ENCODE results near the gene SLC46A3. TPM values are rescaled to one million over a fixed set of nuclear protein-coding genes. Genes with fewer than 3 reads are reported as not detected.
A peak's percentile ranks its signal among the peaks of the same experiment; 100 is the strongest.

Gene SLC46A3
- total and polyA plus RNA-seq, 4 donors: 7.0 to 63.3 (median 32.6) TPM

DNA sequence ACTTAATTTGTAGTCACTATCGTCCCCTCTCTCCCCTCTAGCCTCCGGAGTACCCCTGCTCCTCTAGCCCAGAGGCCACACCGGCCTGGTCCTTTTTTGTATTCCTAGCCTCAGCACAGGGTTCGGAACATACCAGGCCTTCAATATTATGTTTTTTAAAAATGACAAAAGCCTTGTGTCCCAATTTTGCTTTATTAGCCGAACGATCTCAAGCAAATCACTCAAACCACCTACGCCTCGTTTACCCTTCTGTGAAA, 60.3 kb downstream of the SLC46A3 start:
- H3K9ac ChIP-seq (ENCODE audit: low read depth in 1 of 2, low read length in 2 of 2): peak overlapping the region; percentile 91 to 95
- H3K27me3 ChIP-seq (ENCODE audit: control insufficient read depth in 4 of 4, insufficient read depth in 4 of 4, low read length in 3 of 4): no peaks in the 10 kb centered on the region
- peaks cover 14 to 30% (median 22%) of the 10 kb centered on the region in 4 donors for H3K4me1 ChIP-seq (ENCODE audit: control insufficient read depth in 4 of 4, insufficient read depth in 4 of 4, low read length in 3 of 4)
- peaks cover 0 to 9% (median 7%) of the 10 kb centered on the region in 4 donors for H3K36me3 ChIP-seq (ENCODE audit: control insufficient read depth in 4 of 4, insufficient read depth in 3 of 4, low read depth in 1 of 4, low read length in 3 of 4)
- DNase-seq (ENCODE audit: low spot score): no peak
- WGBS: under 1% methylated on average over 8 of the region's 8 CpGs
- peak overlapping the region; percentile 85 to 90 for H3K27ac ChIP-seq (ENCODE audit: low read depth in 1 of 2, low read length in 2 of 2)
- no peaks in the 10 kb centered on the region for H3K9me3 ChIP-seq (ENCODE audit: control insufficient read depth in 4 of 4, low read length in 3 of 4)
- no peak for TF ChIP-seq FOXA1 (IDR thresholded peaks at IDR 0.05)
- TF ChIP-seq, protein P1, sequence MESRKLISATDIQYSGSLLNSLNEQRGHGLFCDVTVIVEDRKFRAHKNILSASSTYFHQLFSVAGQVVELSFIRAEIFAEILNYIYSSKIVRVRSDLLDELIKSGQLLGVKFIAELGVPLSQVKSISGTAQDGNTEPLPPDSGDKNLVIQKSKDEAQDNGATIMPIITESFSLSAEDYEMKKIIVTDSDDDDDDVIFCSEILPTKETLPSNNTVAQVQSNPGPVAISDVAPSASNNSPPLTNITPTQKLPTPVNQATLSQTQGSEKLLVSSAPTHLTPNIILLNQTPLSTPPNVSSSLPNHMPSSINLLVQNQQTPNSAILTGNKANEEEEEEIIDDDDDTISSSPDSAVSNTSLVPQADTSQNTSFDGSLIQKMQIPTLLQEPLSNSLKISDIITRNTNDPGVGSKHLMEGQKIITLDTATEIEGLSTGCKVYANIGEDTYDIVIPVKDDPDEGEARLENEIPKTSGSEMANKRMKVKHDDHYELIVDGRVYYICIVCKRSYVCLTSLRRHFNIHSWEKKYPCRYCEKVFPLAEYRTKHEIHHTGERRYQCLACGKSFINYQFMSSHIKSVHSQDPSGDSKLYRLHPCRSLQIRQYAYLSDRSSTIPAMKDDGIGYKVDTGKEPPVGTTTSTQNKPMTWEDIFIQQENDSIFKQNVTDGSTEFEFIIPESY (IDR thresholded peaks at IDR 0.05): peak; percentile 13
- no peak for TF ChIP-seq HNF4G (IDR thresholded peaks at IDR 0.05)
- no peak for TF ChIP-seq YY1 (IDR thresholded peaks at IDR 0.05)
- TF ChIP-seq JUND (IDR thresholded peaks at IDR 0.05): no peak
- TF ChIP-seq RXRA (IDR thresholded peaks at IDR 0.05): no peak
- TF ChIP-seq NR2F2 (IDR thresholded peaks at IDR 0.05): no peak
- no peak for TF ChIP-seq ATF3 (IDR thresholded peaks at IDR 0.05)
- H3K4me3 ChIP-seq (ENCODE audit: low read depth in 1 of 3, low read length in 3 of 3): peak overlapping the region; percentile 63 to 98 (median 94)

DNA sequence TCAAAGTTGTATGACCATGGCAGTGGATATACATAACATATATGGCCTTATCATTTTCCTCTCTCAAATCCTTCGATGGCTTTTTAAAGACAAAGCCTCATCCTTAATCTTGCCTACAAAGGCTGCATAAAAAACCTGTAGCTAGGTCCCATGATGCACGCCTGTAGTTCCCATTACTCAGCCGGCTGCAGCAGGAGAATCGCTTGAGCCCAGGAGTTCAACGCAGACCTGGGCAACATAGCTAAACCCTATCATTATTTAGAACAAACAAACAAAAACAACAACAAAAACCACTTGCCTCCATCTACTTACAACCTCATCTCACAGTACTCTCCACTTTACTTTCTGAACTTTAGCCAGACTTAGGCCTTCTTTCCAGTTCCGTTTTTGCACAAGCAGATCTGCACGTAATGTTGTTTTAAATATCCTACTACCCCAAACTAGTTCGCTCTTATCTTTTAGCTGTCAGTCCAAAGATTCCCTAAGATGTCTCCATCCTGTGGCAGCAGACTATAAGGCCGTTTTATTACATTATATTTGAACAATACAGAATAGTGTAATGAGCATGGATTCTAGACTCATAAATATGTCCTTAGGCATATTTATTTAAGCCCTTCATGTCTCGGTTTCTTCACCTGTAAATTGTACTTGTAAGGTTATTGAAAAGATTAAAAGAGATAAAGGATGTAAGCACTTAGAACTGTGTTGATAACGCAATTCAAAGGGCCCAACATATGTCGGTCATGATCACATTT, 60.8 kb downstream of the SLC46A3 start:
- peak overlapping the region; percentile 63 to 98 (median 94) for H3K4me3 ChIP-seq (ENCODE audit: low read depth in 1 of 3, low read length in 3 of 3)
- peaks cover 14 to 30% (median 22%) of the 10 kb centered on the region in 4 donors for H3K4me1 ChIP-seq (ENCODE audit: control insufficient read depth in 4 of 4, insufficient read depth in 4 of 4, low read length in 3 of 4)
- H3K9ac ChIP-seq (ENCODE audit: low read depth in 1 of 2, low read length in 2 of 2): peak overlapping the region; percentile 91 to 95
- no peaks in the 10 kb centered on the region for H3K27me3 ChIP-seq (ENCODE audit: control insufficient read depth in 4 of 4, insufficient read depth in 4 of 4, low read length in 3 of 4)
- 36% methylated on average over 12 of the region's 12 CpGs for WGBS
- peaks cover 0 to 7% (median 6%) of the 10 kb centered on the region in 4 donors for H3K36me3 ChIP-seq (ENCODE audit: control insufficient read depth in 4 of 4, insufficient read depth in 3 of 4, low read depth in 1 of 4, low read length in 3 of 4)
- TF ChIP-seq HNF4A (conservative IDR thresholded peaks at IDR 0.05) (no peak), RAD21 (IDR thresholded peaks at IDR 0.05) (peak in 1 of 2 donors; percentile 26), SP1 (IDR thresholded peaks at IDR 0.05) (no peak), RXRA (IDR thresholded peaks at IDR 0.05) (peak in 1 of 2 donors; percentile 8)
- peak overlapping the region; percentile 85 to 90 for H3K27ac ChIP-seq (ENCODE audit: low read depth in 1 of 2, low read length in 2 of 2)
- no peaks in the 10 kb centered on the region for H3K9me3 ChIP-seq (ENCODE audit: control insufficient read depth in 4 of 4, low read length in 3 of 4)
- DNase-seq (ENCODE audit: low spot score): no peak

GRCh38 chr13:28655561-28655960, 63.2 kb downstream of the SLC46A3 start:
- no peak overlapping the region for H3K27ac ChIP-seq (ENCODE audit: low read depth in 1 of 2, low read length in 2 of 2)
- H3K27me3 ChIP-seq (ENCODE audit: control insufficient read depth in 4 of 4, insufficient read depth in 4 of 4, low read length in 3 of 4): no peaks in the 10 kb centered on the region
- no peaks in the 10 kb centered on the region for H3K9me3 ChIP-seq (ENCODE audit: control insufficient read depth in 4 of 4, low read length in 3 of 4)
- no peaks in the 10 kb centered on the region for H3K36me3 ChIP-seq (ENCODE audit: control insufficient read depth in 4 of 4, insufficient read depth in 3 of 4, low read depth in 1 of 4, low read length in 3 of 4)
- DNase-seq (ENCODE audit: low spot score): no peak
- WGBS: 79% methylated on average over 3 of the region's 3 CpGs
- no peak overlapping the region for H3K9ac ChIP-seq (ENCODE audit: low read depth in 1 of 2, low read length in 2 of 2)
- TF ChIP-seq, protein P2, sequence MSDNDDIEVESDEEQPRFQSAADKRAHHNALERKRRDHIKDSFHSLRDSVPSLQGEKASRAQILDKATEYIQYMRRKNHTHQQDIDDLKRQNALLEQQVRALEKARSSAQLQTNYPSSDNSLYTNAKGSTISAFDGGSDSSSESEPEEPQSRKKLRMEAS (IDR thresholded peaks at IDR 0.05): no peak
- no peak for TF ChIP-seq CTCF (IDR thresholded peaks at IDR 0.05; ENCODE audit: low read depth, low read length, missing input control)
- TF ChIP-seq, protein P1 (IDR thresholded peaks at IDR 0.05): no peak
- TF ChIP-seq EGR1 (IDR thresholded peaks at IDR 0.05; ENCODE audit: low read depth in 2 of 2): no peak
- no peak for TF ChIP-seq FOXA2 (IDR thresholded peaks at IDR 0.05)
- TF ChIP-seq NR2F2 (IDR thresholded peaks at IDR 0.05): no peak
- no peak for TF ChIP-seq TAF1 (conservative IDR thresholded peaks at IDR 0.05)
- TF ChIP-seq HNF4G (IDR thresholded peaks at IDR 0.05): no peak
- TF ChIP-seq REST (IDR thresholded peaks at IDR 0.05): no peak
- no peak for TF ChIP-seq RXRA (IDR thresholded peaks at IDR 0.05)
- no peak for TF ChIP-seq GABPA (IDR thresholded peaks at IDR 0.05 in 1 of 2, conservative IDR thresholded peaks at IDR 0.05 in 1 of 2)
- TF ChIP-seq FOXA1 (IDR thresholded peaks at IDR 0.05): no peak
- TF ChIP-seq SP1 (IDR thresholded peaks at IDR 0.05): no peak
- no peak for TF ChIP-seq JUND (IDR thresholded peaks at IDR 0.05)
- no peak overlapping the region for H3K4me3 ChIP-seq (ENCODE audit: low read depth in 1 of 3, low read length in 3 of 3)
- H3K4me1 ChIP-seq (ENCODE audit: control insufficient read depth in 4 of 4, insufficient read depth in 4 of 4, low read length in 3 of 4): peaks cover 7 to 23% (median 16%) of the 10 kb centered on the region in 4 donors
